ENCODE data around the gene ZNF331.
A peak's percentile ranks its signal among the peaks of the same experiment; 100 is the strongest.

The ZNF331 gene

DNA sequence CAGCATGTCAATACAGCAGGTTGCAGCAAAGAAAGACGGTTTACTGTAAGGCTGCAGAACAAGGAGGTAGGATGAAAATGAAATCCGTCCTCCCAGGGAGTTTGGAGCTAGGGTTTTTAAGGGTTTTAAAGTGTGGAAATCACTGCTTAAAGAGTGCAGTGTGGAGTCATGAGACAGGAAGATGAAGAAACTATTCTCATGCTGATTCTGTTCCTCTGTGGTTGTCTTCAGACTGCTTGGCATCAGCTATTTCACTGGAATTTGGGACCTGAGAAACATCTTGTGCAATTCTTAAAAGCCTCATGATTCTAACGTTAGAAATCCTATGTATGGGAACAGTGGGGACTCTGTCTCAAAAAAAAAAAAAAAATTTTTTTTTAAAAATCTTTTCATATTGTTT, 11.4 kb downstream of the ZNF331 start:
- H3K4me3 ChIP-seq (ENCODE audit: low read depth, low read length): no peak overlapping the region
- in situ Hi-C loops (cut with HindIII; ENCODE audit: low sequenced_read_pairs): no loop called here
- TF ChIP-seq, protein P1, sequence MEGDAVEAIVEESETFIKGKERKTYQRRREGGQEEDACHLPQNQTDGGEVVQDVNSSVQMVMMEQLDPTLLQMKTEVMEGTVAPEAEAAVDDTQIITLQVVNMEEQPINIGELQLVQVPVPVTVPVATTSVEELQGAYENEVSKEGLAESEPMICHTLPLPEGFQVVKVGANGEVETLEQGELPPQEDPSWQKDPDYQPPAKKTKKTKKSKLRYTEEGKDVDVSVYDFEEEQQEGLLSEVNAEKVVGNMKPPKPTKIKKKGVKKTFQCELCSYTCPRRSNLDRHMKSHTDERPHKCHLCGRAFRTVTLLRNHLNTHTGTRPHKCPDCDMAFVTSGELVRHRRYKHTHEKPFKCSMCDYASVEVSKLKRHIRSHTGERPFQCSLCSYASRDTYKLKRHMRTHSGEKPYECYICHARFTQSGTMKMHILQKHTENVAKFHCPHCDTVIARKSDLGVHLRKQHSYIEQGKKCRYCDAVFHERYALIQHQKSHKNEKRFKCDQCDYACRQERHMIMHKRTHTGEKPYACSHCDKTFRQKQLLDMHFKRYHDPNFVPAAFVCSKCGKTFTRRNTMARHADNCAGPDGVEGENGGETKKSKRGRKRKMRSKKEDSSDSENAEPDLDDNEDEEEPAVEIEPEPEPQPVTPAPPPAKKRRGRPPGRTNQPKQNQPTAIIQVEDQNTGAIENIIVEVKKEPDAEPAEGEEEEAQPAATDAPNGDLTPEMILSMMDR (IDR thresholded peaks at IDR 0.05; ENCODE audit: low read depth, low read length): no peak
- DNase-seq (ENCODE audit: low read depth, low spot score): peak; percentile 39

DNA sequence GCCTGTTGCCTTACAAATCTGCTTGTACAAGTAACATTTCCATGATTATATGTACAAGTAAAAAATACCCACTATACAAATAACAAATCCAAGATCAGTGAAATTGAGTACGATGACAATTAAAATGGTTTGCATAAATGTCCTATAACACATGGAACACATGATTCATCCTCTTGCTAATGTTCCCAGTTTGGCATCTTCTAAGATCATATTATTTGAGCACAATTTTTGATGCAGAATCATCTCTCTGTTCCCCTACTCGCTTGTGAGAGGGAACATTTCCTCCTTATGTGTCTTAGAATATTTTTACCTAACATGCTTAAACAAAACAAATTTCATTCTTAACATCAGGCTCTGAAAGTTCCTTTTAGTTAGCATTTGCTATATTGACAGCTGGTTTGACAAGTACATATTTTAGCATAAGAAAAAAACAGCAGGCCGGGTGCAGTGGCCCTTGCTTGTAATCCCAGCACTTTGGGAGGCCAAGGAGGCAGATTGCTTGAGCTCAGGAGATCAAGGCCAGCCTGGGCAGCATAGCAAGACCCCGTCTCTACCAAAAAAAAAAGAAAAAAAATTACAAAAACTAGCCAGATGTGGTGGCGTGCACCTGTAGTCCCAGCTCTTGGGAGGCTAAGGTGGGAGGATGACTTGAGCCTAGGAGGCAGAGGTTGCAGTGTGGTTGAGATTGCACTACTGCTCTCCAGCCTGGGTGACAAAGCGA, 14.2 kb downstream of the ZNF331 start:
- H3K4me3 ChIP-seq (ENCODE audit: low read depth, low read length): no peak overlapping the region
- no peak for DNase-seq (ENCODE audit: low read depth, low spot score)
- in situ Hi-C loops (cut with HindIII; ENCODE audit: low sequenced_read_pairs): no loop called here
- TF ChIP-seq, protein P1 (IDR thresholded peaks at IDR 0.05; ENCODE audit: low read depth, low read length): no peak

DNA sequence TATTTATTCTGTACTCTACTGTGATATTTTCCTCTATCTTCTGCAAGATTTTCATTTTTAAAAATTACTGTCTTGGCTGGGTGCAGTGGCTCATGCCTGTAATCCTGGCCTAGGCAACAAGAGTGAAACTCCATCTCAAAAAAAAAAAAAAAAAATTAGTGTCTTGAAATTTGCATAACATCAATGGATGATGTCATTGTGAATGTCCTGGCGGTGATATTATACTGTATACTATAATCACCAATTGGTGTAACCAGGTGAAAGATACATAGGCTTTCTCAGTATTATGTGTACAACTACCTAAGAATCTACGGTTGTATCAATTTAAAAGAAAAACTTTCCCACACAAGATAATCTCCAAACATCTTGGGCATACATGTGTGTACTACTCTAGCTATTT, 15.2 kb downstream of the ZNF331 start:
- DNase-seq (ENCODE audit: low read depth, low spot score): no peak
- TF ChIP-seq, protein P1 (IDR thresholded peaks at IDR 0.05; ENCODE audit: low read depth, low read length): no peak
- in situ Hi-C loops (cut with HindIII; ENCODE audit: low sequenced_read_pairs): no loop called here
- no peak overlapping the region for H3K4me3 ChIP-seq (ENCODE audit: low read depth, low read length)

DNA sequence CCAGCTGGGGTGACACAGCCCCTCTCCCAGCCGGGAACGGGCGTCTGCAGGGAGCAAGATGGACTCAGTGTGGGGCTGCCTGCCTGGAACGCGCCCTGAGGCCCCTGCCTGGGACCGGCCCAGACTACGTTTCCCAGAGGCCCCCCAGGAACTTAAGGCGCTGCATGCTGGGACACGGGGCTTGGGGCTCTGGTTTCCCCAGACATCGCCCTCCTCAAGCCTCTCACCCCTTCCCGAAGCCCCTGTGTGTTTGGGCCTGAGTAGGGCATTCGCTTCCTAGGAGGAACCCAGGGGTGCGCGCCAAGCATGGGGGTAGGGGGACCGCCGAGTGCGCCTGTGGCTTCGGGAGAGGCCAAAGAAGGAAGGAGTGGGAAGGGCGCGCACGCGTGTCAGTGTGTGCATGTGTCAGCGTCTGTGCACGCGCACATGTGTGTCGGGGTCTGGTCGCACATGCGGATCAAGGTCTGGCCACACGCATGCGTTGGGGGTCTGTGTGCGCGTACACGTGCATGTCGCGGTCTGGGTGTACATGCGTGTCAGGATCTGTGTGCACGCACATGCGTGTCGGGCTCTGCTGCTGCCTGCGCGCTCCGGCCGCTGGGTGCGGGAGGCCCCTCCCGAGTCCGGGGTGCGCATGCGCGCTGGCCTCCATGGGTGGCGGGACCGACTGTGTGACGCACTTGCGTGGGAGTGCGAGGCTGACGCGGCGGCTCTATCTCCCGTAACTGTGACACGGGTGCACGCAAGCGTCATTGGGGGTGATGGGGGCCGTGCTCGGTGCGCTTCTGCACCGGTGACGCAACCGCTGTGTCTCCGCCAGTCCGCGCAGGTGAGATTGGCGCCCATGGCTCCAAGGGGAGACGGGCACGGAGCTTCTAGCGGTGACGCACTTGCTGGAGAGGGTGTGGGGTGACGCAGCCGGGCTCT, 16.2 kb downstream of the ZNF331 start:
- DNase-seq (ENCODE audit: low read depth, low spot score): peak; percentile 87
- peak overlapping the region; percentile 63 for H3K4me3 ChIP-seq (ENCODE audit: low read depth, low read length)
- in situ Hi-C loops (cut with HindIII; ENCODE audit: low sequenced_read_pairs): no loop called here
- TF ChIP-seq, protein P1 (IDR thresholded peaks at IDR 0.05; ENCODE audit: low read depth, low read length): no peak

DNA sequence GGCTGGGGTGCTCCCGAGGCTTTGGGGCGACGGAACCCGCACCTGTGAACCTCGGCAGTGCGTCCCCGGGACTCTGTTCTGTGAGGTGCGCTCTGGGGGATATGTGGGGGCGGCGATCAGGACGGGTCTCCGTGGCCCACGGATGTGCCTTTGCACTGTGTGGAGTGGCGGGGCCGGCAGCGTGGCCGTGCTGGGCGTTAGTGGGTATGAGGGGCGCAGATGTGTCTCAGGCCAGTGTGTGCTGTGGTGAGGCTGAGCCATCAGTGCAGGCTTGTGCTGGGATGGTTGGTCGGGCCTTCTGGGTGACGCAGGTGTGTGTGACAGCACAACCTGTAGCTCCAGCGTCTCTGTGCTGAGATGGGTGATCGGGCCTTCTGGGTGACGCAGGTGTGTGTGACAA, 16.9 kb downstream of the ZNF331 start:
- in situ Hi-C loops (cut with HindIII; ENCODE audit: low sequenced_read_pairs): no loop called here
- H3K4me3 ChIP-seq (ENCODE audit: low read depth, low read length): peak overlapping the region; percentile 63

DNA sequence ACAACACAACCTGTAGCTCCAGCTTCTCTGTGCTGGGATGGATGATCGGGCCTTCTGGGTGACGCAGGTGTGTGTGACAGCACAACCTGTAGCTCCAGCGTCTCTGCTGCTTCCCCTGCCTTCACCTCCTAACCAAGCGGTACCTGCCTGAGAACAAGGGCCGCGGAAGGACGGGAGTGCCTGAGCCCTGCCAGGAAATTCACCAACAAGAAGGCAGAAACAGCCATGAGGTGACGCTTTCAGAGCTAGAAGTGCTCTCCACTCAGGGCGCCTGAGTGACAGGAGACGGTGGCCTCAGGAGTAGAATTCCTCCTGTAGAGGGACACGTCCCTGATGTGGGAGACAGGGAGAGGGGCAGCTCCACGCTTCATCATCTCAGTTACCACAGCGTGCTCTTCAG, 17.4 kb downstream of the ZNF331 start:
- DNase-seq (ENCODE audit: low read depth, low spot score): no peak
- in situ Hi-C loops (cut with HindIII; ENCODE audit: low sequenced_read_pairs): no loop called here
- H3K4me3 ChIP-seq (ENCODE audit: low read depth, low read length): peak overlapping the region; percentile 63

More for the DNA sequence above, 16.9 kb downstream of the ZNF331 start:
- DNase-seq (ENCODE audit: low read depth, low spot score): no peak
- TF ChIP-seq, protein P1 (IDR thresholded peaks at IDR 0.05; ENCODE audit: low read depth, low read length): no peak

More for the DNA sequence above, 17.4 kb downstream of the ZNF331 start:
- TF ChIP-seq, protein P1 (IDR thresholded peaks at IDR 0.05; ENCODE audit: low read depth, low read length): no peak
